WTC11 (cell line): ENCODE results near the gene SAP25. TPM values are rescaled to one million over a fixed set of nuclear protein-coding genes. Genes with fewer than 3 reads are reported as not detected.

ENCODE experiments used
- ATAC-seq: fragments of 200-7000 bp; cut with Tn5 transposase; 2 replicates; pipeline ENCODE4 v1.10.0; 2021; ENCODE audit warnings: mild to moderate bottlenecking, moderate library complexity
- CTCF ChIA-PET: fragments of 300-600 bp; sonication (Branson Sonifier 250); formaldehyde crosslinking; loops from one replicate; lab custom pipeline; 2021; ENCODE audit warnings: antibody characterized with exemption; lab: Charles Lee
- POLR2A ChIA-PET: fragments of 350-600 bp; sonication (Branson Sonifier 250); formaldehyde crosslinking; loops from one replicate; lab custom pipeline; 2021; ENCODE audit warnings: antibody characterized with exemption; lab: Charles Lee
- DNase-seq: peaks from one replicate; pipeline ENCODE4 v3.0.0; 2021; ENCODE audit warnings: low spot score
- H3K27ac Mint-ChIP-seq: 2 replicates; pipeline ENCODE4 v1.8.0; 2021; ENCODE audit warnings: mixed read lengths
- H3K27me3 Mint-ChIP-seq: 2 replicates; pipeline ENCODE4 v1.8.0; 2021; ENCODE audit warnings: low read depth, mild to moderate bottlenecking, moderate library complexity, mixed read lengths
- H3K36me3 Mint-ChIP-seq: 2 replicates; pipeline ENCODE4 v1.8.0; 2021; ENCODE audit warnings: mixed read lengths
- H3K4me1 Mint-ChIP-seq: 2 replicates; pipeline ENCODE4 v1.8.0; 2022; ENCODE audit warnings: mixed read lengths
- H3K4me3 Mint-ChIP-seq: 2 replicates; pipeline ENCODE4 v1.8.0; 2021; ENCODE audit warnings: mild to moderate bottlenecking, moderate library complexity, mixed read lengths
- H3K9me3 Mint-ChIP-seq: 2 replicates; pipeline ENCODE4 v1.8.0; 2021; ENCODE audit warnings: mixed read lengths
- CREM ChIP-seq: sonication (generic); formaldehyde crosslinking; IDR thresholded peaks from 2 replicates; pipeline ENCODE4 v1.8.1; 2022; ENCODE audit warnings: mild to moderate bottlenecking, missing genetic modification reagents, moderate library complexity
- ELF4 ChIP-seq: sonication (generic); formaldehyde crosslinking; IDR thresholded peaks from 2 replicates; pipeline ENCODE4 v1.8.1; 2022; ENCODE audit warnings: low read depth, mild to moderate bottlenecking, moderate library complexity, missing genetic modification reagents
- EMX1 ChIP-seq: fragments of 250-450 bp; sonication (Bioruptor Pico); IDR thresholded peaks from 2 replicates; pipeline ENCODE4 v1.8.0; 2021; ENCODE audit warnings: mild to moderate bottlenecking
- ETV6 ChIP-seq: sonication (generic); formaldehyde crosslinking; IDR thresholded peaks from 2 replicates; pipeline ENCODE4 v1.8.1; 2022; ENCODE audit warnings: mild to moderate bottlenecking, missing genetic modification reagents
- NFE2L1 ChIP-seq: sonication (generic); formaldehyde crosslinking; IDR thresholded peaks from 2 replicates; pipeline ENCODE4 v1.8.1; 2023; ENCODE audit warnings: missing genetic modification reagents
- ZNF121 ChIP-seq: sonication (generic); formaldehyde crosslinking; IDR thresholded peaks from 2 replicates; pipeline ENCODE4 v1.8.0; 2023; ENCODE audit warnings: missing genetic modification reagents
- ZNF232 ChIP-seq: sonication (generic); formaldehyde crosslinking; IDR thresholded peaks from 2 replicates; pipeline ENCODE4 v1.8.0; 2022; ENCODE audit warnings: mild to moderate bottlenecking, missing genetic modification reagents
- total RNA-seq: library from RNA; stranded (reverse); gene quantifications from 3 replicates; pipeline ENCODE4 v1.2.3, GENCODE V29; 2021
- TF ChIP-seq, protein P1 (sequence below): fragments of 200-600 bp; IDR thresholded peaks from 2 replicates; pipeline ENCODE4 v1.8.0; 2022; ENCODE audit warnings: antibody characterized with exemption
- TF ChIP-seq, protein P2 (sequence below): fragments of 250-450 bp; sonication (Bioruptor Pico); IDR thresholded peaks from 2 replicates; pipeline ENCODE4 v1.9.0; 2021; ENCODE audit warnings: mild to moderate bottlenecking
- TF ChIP-seq, protein P3 (sequence below): sonication (generic); formaldehyde crosslinking; IDR thresholded peaks from 2 replicates; pipeline ENCODE4 v1.8.0; 2023; ENCODE audit warnings: mild to moderate bottlenecking, missing genetic modification reagents
- TF ChIP-seq, protein P4 (sequence below): fragments of 250-450 bp; sonication (Bioruptor Pico); conservative IDR thresholded peaks from 2 replicates; pipeline ENCODE4 v1.9.0; 2021; ENCODE audit warnings: mild to moderate bottlenecking
- TF ChIP-seq, protein P5 (sequence below): sonication (generic); formaldehyde crosslinking; IDR thresholded peaks from 2 replicates; pipeline ENCODE4 v1.8.1; 2023; ENCODE audit warnings: mild to moderate bottlenecking, missing genetic modification reagents, moderate library complexity
- TF ChIP-seq, protein P6 (sequence below): sonication (generic); formaldehyde crosslinking; IDR thresholded peaks from 2 replicates; pipeline ENCODE4 v1.8.1; 2022; ENCODE audit warnings: mild to moderate bottlenecking, moderate library complexity, missing genetic modification reagents
- TF ChIP-seq, protein P7 (sequence below): sonication (generic); formaldehyde crosslinking; IDR thresholded peaks from 2 replicates; pipeline ENCODE4 v1.8.0; 2022; ENCODE audit warnings: mild to moderate bottlenecking, missing genetic modification reagents

Gene SAP25
- total RNA-seq, 1 experiment from 2014 or later, result 9.3 TPM

DNA sequence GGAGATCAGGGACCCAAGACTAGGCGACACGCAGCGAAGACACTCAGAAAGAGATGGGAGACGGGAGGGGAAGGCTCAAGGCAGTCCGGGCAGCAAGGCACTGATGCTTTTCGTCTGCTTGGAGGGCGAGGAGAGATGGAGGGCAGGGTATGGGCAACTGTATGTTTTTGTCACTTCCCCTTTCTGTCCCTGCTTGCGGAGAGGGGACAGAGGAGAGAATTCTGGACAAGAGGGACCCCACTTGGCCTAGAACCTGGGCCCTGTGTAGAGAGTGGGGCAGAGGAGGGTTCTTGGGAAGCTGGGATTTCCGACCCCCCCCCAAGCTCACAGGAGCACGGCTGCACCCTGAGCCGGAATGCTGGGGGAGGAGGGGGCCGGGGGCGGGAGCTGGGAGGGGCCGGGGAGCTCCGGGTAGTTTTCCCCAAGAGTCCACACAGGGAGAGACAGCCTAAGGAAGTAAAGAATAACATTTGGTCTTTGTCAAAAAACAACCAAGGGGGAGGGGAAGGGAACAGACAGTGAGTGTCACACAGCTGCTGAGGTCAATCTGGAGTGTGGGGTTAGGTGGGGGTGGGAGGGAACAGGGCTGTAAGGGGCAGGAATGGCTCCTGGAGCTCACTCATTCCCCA, 10.5 kb upstream of the SAP25 start:
- no peak for DNase-seq
- Mint-ChIP-seq H3K4me1 (peaks cover 26% of the 10 kb centered on the region), H3K36me3 (no peaks in the 10 kb centered on the region; the same call in 1 of the 2 replicates), H3K4me3 (peak overlapping the region; percentile 99), H3K27me3 (peaks cover 9% of the 10 kb centered on the region; the same call in 1 of the 2 replicates), H3K9me3 (no peaks in the 10 kb centered on the region), H3K27ac (peak overlapping the region; percentile 100)
- no peak for ATAC-seq
- TF ChIP-seq, protein P1, sequence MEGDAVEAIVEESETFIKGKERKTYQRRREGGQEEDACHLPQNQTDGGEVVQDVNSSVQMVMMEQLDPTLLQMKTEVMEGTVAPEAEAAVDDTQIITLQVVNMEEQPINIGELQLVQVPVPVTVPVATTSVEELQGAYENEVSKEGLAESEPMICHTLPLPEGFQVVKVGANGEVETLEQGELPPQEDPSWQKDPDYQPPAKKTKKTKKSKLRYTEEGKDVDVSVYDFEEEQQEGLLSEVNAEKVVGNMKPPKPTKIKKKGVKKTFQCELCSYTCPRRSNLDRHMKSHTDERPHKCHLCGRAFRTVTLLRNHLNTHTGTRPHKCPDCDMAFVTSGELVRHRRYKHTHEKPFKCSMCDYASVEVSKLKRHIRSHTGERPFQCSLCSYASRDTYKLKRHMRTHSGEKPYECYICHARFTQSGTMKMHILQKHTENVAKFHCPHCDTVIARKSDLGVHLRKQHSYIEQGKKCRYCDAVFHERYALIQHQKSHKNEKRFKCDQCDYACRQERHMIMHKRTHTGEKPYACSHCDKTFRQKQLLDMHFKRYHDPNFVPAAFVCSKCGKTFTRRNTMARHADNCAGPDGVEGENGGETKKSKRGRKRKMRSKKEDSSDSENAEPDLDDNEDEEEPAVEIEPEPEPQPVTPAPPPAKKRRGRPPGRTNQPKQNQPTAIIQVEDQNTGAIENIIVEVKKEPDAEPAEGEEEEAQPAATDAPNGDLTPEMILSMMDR, result no peak
- no peak for TF ChIP-seq EMX1 (CRISPR knock-in tag)
- TF ChIP-seq, protein P2, sequence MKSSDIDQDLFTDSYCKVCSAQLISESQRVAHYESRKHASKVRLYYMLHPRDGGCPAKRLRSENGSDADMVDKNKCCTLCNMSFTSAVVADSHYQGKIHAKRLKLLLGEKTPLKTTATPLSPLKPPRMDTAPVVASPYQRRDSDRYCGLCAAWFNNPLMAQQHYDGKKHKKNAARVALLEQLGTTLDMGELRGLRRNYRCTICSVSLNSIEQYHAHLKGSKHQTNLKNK, result no peak
- no peak for TF ChIP-seq CREM (CRISPR knock-in tag)
- TF ChIP-seq ETV6 (CRISPR knock-in tag), result no peak
- TF ChIP-seq, protein P3, sequence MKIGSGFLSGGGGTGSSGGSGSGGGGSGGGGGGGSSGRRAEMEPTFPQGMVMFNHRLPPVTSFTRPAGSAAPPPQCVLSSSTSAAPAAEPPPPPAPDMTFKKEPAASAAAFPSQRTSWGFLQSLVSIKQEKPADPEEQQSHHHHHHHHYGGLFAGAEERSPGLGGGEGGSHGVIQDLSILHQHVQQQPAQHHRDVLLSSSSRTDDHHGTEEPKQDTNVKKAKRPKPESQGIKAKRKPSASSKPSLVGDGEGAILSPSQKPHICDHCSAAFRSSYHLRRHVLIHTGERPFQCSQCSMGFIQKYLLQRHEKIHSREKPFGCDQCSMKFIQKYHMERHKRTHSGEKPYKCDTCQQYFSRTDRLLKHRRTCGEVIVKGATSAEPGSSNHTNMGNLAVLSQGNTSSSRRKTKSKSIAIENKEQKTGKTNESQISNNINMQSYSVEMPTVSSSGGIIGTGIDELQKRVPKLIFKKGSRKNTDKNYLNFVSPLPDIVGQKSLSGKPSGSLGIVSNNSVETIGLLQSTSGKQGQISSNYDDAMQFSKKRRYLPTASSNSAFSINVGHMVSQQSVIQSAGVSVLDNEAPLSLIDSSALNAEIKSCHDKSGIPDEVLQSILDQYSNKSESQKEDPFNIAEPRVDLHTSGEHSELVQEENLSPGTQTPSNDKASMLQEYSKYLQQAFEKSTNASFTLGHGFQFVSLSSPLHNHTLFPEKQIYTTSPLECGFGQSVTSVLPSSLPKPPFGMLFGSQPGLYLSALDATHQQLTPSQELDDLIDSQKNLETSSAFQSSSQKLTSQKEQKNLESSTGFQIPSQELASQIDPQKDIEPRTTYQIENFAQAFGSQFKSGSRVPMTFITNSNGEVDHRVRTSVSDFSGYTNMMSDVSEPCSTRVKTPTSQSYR, result no peak
- TF ChIP-seq ELF4 (CRISPR knock-in tag), result no peak
- TF ChIP-seq, protein P4, sequence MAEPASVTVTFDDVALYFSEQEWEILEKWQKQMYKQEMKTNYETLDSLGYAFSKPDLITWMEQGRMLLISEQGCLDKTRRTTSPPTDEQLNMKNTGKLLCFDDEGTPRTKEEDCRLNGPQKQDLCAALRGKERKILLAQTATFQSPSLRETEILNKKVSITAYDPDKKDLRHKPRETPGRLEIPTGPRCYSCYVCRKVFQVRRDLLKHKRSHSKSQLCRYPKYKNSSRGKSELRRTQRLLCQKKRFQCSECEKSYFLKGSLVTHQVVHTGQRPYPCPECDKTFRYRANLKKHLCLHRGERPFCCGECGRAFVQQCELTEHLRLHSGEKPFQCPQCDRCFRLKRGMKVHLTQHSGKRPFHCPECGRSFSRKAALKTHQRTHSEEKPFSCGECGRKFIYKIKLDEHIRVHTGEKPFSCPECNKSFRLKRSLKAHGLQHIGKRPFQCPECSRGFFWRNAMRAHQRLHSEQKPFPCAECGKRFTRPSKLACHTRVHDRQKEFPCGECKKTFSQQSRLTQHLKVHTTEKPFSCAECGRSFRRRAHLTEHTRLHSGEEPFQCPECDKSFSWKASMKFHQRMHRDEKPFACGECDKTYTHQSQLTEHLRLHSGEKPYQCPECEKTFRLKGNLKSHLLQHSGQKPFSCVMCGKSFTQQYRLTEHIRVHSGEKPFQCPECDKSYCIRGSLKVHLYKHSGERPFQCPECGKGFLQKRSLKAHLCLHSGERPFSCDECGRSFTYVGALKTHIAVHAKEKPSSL (CRISPR knock-in tag), result no peak
- no peak for TF ChIP-seq NFE2L1
- TF ChIP-seq, protein P5, sequence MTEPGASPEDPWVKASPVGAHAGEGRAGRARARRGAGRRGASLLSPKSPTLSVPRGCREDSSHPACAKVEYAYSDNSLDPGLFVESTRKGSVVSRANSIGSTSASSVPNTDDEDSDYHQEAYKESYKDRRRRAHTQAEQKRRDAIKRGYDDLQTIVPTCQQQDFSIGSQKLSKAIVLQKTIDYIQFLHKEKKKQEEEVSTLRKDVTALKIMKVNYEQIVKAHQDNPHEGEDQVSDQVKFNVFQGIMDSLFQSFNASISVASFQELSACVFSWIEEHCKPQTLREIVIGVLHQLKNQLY (CRISPR knock-in tag), result no peak
- TF ChIP-seq, protein P6, sequence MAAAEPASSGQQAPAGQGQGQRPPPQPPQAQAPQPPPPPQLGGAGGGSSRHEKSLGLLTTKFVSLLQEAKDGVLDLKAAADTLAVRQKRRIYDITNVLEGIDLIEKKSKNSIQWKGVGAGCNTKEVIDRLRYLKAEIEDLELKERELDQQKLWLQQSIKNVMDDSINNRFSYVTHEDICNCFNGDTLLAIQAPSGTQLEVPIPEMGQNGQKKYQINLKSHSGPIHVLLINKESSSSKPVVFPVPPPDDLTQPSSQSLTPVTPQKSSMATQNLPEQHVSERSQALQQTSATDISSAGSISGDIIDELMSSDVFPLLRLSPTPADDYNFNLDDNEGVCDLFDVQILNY (CRISPR knock-in tag), result no peak
- no peak for TF ChIP-seq ZNF232 (CRISPR knock-in tag)
- TF ChIP-seq ZNF121, result no peak
- TF ChIP-seq, protein P7, sequence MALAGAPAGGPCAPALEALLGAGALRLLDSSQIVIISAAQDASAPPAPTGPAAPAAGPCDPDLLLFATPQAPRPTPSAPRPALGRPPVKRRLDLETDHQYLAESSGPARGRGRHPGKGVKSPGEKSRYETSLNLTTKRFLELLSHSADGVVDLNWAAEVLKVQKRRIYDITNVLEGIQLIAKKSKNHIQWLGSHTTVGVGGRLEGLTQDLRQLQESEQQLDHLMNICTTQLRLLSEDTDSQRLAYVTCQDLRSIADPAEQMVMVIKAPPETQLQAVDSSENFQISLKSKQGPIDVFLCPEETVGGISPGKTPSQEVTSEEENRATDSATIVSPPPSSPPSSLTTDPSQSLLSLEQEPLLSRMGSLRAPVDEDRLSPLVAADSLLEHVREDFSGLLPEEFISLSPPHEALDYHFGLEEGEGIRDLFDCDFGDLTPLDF (CRISPR knock-in tag), result no peak
- POLR2A ChIA-PET, result interaction anchor here (0.5 to 3.9 kb wide), 10 partner anchors 11 to 305 kb away, joined by 3 to 60 read pairs (median 4); partner anchors contain the start of genes GNB2, MOSPD3, PCOLCE and POP7
- CTCF ChIA-PET, result interaction anchor here (0.6 to 5.2 kb wide), 22 partner anchors 12 to 558 kb away, joined by 3 to 67 read pairs (median 10); partner anchors contain the start of genes EPHB4, MOSPD3, PCOLCE and POP7
